Measurements from ENCODE around the gene C8A.

The C8A gene

GRCh38 chr1:56854521-56855099 lies at the start of gene C8A:
TSS of gene C8A (plus strand) at chr1:56854797. CDS start at chr1:56854902, 105 bp downstream.
- Histone ChIP-seq H3K36me3 (ENCODE audit: control insufficient read depth in 2 of 2, insufficient read depth in 2 of 2, low read length in 2 of 2) (no peaks in the 10 kb centered on the region), H3K27me3 (ENCODE audit: control insufficient read depth in 1 of 2, insufficient read depth in 2 of 2, low read length in 2 of 2) (no peaks in the 10 kb centered on the region), H3K4me1 (ENCODE audit: control insufficient read depth, insufficient read depth, low read length) (no peaks in the 10 kb centered on the region), H3K4me3 (ENCODE audit: low read length in 2 of 2) (no peak within 1 kb of the TSS), H3K9ac (ENCODE audit: low read length in 2 of 2) (no peak within 1 kb of the TSS), H3K9me3 (ENCODE audit: control insufficient read depth in 2 of 2, low read length in 2 of 2) (no peaks in the 10 kb centered on the region), H3K27ac (ENCODE audit: low read length) (no peak within 1 kb of the TSS)

- Histone ChIP-seq H3K36me3 (ENCODE audit: control insufficient read depth in 2 of 2, insufficient read depth in 2 of 2, low read length in 2 of 2) (no peaks in the 10 kb centered on the region), H3K4me1 (ENCODE audit: control insufficient read depth, insufficient read depth, low read length) (no peaks in the 10 kb centered on the region), H3K4me3 (ENCODE audit: low read length in 2 of 2) (no peak overlapping the region), H3K9ac (ENCODE audit: low read length in 2 of 2) (no peak overlapping the region), H3K9me3 (ENCODE audit: control insufficient read depth in 2 of 2, low read length in 2 of 2) (no peaks in the 10 kb centered on the region), H3K27ac (ENCODE audit: low read length) (no peak overlapping the region), H3K27me3 (ENCODE audit: control insufficient read depth in 1 of 2, insufficient read depth in 2 of 2, low read length in 2 of 2) (no peaks in the 10 kb centered on the region)
These were observed 47.8 kb upstream of the C8A start for GRCh38 chr1:56806804-56807203.

GRCh38 chr1:56808410-56808809 lies 46.2 kb upstream of the C8A start:
- Histone ChIP-seq H3K27ac (ENCODE audit: low read length) (no peak overlapping the region), H3K9me3 (ENCODE audit: control insufficient read depth in 2 of 2, low read length in 2 of 2) (no peaks in the 10 kb centered on the region), H3K4me1 (ENCODE audit: control insufficient read depth, insufficient read depth, low read length) (no peaks in the 10 kb centered on the region), H3K36me3 (ENCODE audit: control insufficient read depth in 2 of 2, insufficient read depth in 2 of 2, low read length in 2 of 2) (no peaks in the 10 kb centered on the region), H3K9ac (ENCODE audit: low read length in 2 of 2) (no peak overlapping the region), H3K4me3 (ENCODE audit: low read length in 2 of 2) (no peak overlapping the region), H3K27me3 (ENCODE audit: control insufficient read depth in 1 of 2, insufficient read depth in 2 of 2, low read length in 2 of 2) (peaks cover 0 to 2% of the 10 kb centered on the region in 2 donors)

DNA sequence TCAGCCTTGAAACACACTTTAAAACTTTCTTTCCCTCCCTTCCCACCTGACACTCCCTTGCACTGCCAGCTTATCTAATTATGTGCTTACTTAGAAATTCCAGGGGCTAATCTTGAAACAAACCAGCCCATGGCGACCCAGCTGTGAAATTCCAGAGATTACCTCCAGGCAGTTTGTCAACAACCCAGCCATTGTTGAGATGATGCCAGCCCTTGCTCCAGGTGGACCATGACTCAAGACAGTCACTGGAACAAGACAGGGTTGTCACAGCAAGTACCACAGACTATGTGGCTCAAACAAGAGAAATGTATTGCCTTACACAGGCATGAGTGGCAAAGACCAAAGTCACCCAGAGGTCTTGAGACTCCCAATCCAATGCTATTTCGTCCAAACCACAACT lies 43.3 kb upstream of the C8A start:
- H3K4me3 ChIP-seq (ENCODE audit: low read length in 2 of 2) = no peak overlapping the region
- H3K27me3 ChIP-seq (ENCODE audit: control insufficient read depth in 1 of 2, insufficient read depth in 2 of 2, low read length in 2 of 2) = peaks cover 2 to 3% of the 10 kb centered on the region in 2 donors
- peaks cover 0 to 6% of the 10 kb centered on the region in 2 donors for H3K9me3 ChIP-seq (ENCODE audit: control insufficient read depth in 2 of 2, low read length in 2 of 2)
- H3K9ac ChIP-seq (ENCODE audit: low read length in 2 of 2) = no peak overlapping the region
- no peaks in the 10 kb centered on the region for H3K4me1 ChIP-seq (ENCODE audit: control insufficient read depth, insufficient read depth, low read length)
- no peak overlapping the region for H3K27ac ChIP-seq (ENCODE audit: low read length)
- no peaks in the 10 kb centered on the region for H3K36me3 ChIP-seq (ENCODE audit: control insufficient read depth in 2 of 2, insufficient read depth in 2 of 2, low read length in 2 of 2)

DNA sequence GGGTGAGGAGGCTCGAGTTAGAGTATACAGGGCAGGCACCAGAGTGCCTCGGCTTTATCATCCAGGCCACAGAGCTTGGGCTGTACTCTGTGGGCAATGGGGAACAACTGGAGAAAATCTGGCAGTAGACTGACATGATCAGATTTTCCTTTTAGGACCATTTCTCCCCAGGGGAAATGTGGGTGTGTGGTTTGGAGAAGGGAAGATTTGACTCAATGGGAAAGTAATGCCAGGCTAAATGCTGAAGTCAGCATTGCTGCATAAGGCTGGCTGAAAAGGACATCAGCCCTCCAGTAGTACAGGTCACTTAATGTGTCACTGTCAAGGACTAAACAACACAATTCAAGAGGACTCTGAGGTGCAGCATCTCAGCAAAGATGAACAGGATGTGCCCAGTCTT lies 40.4 kb upstream of the C8A start:
- H3K4me3 ChIP-seq (ENCODE audit: low read length in 2 of 2) = no peak overlapping the region
- H3K9me3 ChIP-seq (ENCODE audit: control insufficient read depth in 2 of 2, low read length in 2 of 2) = peaks cover 0 to 6% of the 10 kb centered on the region in 2 donors
- H3K27ac ChIP-seq (ENCODE audit: low read length) = no peak overlapping the region
- H3K27me3 ChIP-seq (ENCODE audit: control insufficient read depth in 1 of 2, insufficient read depth in 2 of 2, low read length in 2 of 2) = peaks cover 2 to 3% of the 10 kb centered on the region in 2 donors
- no peaks in the 10 kb centered on the region for H3K36me3 ChIP-seq (ENCODE audit: control insufficient read depth in 2 of 2, insufficient read depth in 2 of 2, low read length in 2 of 2)
- no peaks in the 10 kb centered on the region for H3K4me1 ChIP-seq (ENCODE audit: control insufficient read depth, insufficient read depth, low read length)
- H3K9ac ChIP-seq (ENCODE audit: low read length in 2 of 2) = no peak overlapping the region

GRCh38 chr1:56816264-56816663 lies 38.3 kb upstream of the C8A start:
- H3K36me3 ChIP-seq (ENCODE audit: control insufficient read depth in 2 of 2, insufficient read depth in 2 of 2, low read length in 2 of 2) = no peaks in the 10 kb centered on the region
- H3K9ac ChIP-seq (ENCODE audit: low read length in 2 of 2) = no peak overlapping the region
- no peak overlapping the region for H3K4me3 ChIP-seq (ENCODE audit: low read length in 2 of 2)
- peaks cover 7% of the 10 kb centered on the region for H3K4me1 ChIP-seq (ENCODE audit: control insufficient read depth, insufficient read depth, low read length)
- peaks cover 0 to 6% of the 10 kb centered on the region in 2 donors for H3K9me3 ChIP-seq (ENCODE audit: control insufficient read depth in 2 of 2, low read length in 2 of 2)
- H3K27me3 ChIP-seq (ENCODE audit: control insufficient read depth in 1 of 2, insufficient read depth in 2 of 2, low read length in 2 of 2) = peaks cover 2 to 5% of the 10 kb centered on the region in 2 donors
- no peak overlapping the region for H3K27ac ChIP-seq (ENCODE audit: low read length)

GRCh38 chr1:56816909-56817308 lies 37.7 kb upstream of the C8A start:
- no peak overlapping the region for H3K4me3 ChIP-seq (ENCODE audit: low read length in 2 of 2)
- peaks cover 0 to 6% of the 10 kb centered on the region in 2 donors for H3K9me3 ChIP-seq (ENCODE audit: control insufficient read depth in 2 of 2, low read length in 2 of 2)
- no peak overlapping the region for H3K9ac ChIP-seq (ENCODE audit: low read length in 2 of 2)
- no peak overlapping the region for H3K27ac ChIP-seq (ENCODE audit: low read length)
- peaks cover 2 to 5% of the 10 kb centered on the region in 2 donors for H3K27me3 ChIP-seq (ENCODE audit: control insufficient read depth in 1 of 2, insufficient read depth in 2 of 2, low read length in 2 of 2)
- peaks cover 8% of the 10 kb centered on the region for H3K4me1 ChIP-seq (ENCODE audit: control insufficient read depth, insufficient read depth, low read length)
- H3K36me3 ChIP-seq (ENCODE audit: control insufficient read depth in 2 of 2, insufficient read depth in 2 of 2, low read length in 2 of 2) = no peaks in the 10 kb centered on the region

DNA sequence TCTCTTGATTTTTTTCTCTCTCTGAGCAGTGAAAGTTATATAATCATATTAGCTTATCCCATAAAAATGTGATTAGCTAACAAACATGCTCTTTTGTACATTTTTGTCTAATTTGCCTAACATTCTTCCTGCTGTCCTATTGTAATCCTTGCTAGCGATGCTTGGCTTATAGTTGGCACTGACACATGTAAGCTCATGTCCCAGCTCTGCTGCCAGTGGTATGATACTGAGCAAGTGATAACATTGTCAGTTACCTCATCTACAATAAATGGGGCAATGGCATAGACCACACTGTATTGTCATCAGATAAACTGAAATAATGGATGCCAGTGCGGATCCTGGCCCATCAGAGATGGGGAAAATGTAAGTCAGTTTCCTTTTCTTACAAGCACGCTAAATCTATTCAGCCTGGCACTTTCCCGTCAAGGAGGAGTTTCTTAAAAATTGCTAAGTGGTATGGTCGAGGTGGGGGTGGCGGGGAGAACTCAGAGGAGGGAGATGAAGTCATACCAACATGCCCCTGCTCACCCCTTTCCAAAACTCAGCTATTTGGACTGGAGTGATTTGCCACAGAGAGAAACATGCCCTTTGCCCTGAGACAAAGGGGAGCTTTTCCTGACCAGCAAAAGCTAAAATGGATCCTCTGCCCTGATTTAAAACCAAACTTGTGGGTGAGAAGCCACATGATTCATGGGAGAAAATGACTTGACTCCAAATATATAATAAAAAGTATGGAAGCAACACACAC lies 36.7 kb upstream of the C8A start:
- Histone ChIP-seq H3K9ac (ENCODE audit: low read length in 2 of 2) (no peak overlapping the region), H3K9me3 (ENCODE audit: control insufficient read depth in 2 of 2, low read length in 2 of 2) (peaks cover 0 to 6% of the 10 kb centered on the region in 2 donors), H3K4me1 (ENCODE audit: control insufficient read depth, insufficient read depth, low read length) (peaks cover 8% of the 10 kb centered on the region), H3K36me3 (ENCODE audit: control insufficient read depth in 2 of 2, insufficient read depth in 2 of 2, low read length in 2 of 2) (no peaks in the 10 kb centered on the region), H3K27me3 (ENCODE audit: control insufficient read depth in 1 of 2, insufficient read depth in 2 of 2, low read length in 2 of 2) (peaks cover 0 to 5% of the 10 kb centered on the region in 2 donors), H3K4me3 (ENCODE audit: low read length in 2 of 2) (no peak overlapping the region), H3K27ac (ENCODE audit: low read length) (no peak overlapping the region)

DNA sequence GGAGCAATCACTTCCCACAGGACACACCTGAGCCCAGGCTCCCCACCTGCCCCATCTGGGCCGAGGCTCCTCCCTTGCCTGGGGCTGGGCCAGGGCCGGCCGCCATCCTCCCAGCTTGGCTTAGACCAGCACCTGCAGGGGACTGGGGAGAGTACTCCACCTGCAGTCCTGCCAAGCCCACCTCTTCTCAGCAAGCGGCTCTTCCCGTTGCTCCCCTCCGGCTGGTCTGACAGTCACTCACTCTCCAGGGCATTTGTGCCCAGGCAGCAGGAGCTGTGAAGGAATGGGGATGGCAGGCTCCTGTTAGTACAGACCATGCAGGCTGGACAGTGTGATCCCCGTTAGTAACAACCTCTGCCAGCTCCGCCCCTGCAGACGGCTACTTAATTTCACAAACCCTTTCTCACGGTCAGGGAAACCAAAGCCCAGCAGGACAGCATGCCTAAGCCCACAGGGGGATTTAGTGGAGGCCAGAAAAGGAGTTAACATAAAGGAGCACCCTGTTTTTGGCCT lies 35.2 kb upstream of the C8A start, which contains the start of gene FYB2:
TSS of gene FYB2 (minus strand) at position 18 of the 513 bp plus-strand sequence. CDS start 114 bp downstream, outside the sequence.
- Histone ChIP-seq H3K36me3 (ENCODE audit: control insufficient read depth in 2 of 2, insufficient read depth in 2 of 2, low read length in 2 of 2) (no peaks in the 10 kb centered on the region), H3K27me3 (ENCODE audit: control insufficient read depth in 1 of 2, insufficient read depth in 2 of 2, low read length in 2 of 2) (peaks cover 0 to 2% of the 10 kb centered on the region in 2 donors), H3K4me3 (ENCODE audit: low read length in 2 of 2) (no peak within 1 kb of the TSS), H3K9me3 (ENCODE audit: control insufficient read depth in 2 of 2, low read length in 2 of 2) (peaks cover 0 to 2% of the 10 kb centered on the region in 2 donors), H3K27ac (ENCODE audit: low read length) (no peak within 1 kb of the TSS), H3K9ac (ENCODE audit: low read length in 2 of 2) (no peak within 1 kb of the TSS), H3K4me1 (ENCODE audit: control insufficient read depth, insufficient read depth, low read length) (peaks cover 8% of the 10 kb centered on the region)

DNA sequence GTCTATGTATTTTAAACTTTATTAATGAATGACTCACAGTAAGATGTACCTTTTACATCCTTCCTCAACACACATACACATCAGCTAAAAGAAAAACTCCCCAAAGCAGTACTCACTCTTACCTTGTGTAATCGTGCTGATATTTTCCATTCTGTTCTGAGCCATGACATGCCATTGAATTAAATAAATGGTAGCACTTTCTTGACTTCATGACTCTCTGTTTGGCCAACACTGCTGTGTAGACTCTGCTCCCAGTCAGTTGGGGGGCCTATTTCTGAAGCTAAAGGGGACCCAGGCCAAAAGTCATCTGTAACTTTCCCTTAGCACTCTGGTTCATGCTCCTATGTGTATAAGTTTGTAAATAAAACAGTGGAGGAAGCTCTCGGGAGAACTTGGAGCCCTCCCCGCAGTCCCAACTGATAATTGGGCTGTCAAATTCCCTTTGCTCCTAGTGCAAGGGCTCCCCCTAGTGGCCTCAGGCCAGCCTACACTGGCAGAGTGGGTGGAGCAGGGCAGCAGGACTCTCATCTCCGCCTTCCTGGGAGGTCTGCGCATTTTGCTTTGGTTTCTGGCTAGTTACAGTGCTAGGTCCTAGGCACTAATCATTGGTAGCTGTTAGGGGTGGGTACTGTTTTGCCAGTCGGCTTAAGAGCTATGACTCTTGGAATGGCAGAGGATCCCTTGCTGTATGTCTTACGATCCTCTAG lies 33.7 kb upstream of the C8A start:
- Histone ChIP-seq H3K27me3 (ENCODE audit: control insufficient read depth in 1 of 2, insufficient read depth in 2 of 2, low read length in 2 of 2) (peaks cover 0 to 2% of the 10 kb centered on the region in 2 donors), H3K27ac (ENCODE audit: low read length) (no peak overlapping the region), H3K36me3 (ENCODE audit: control insufficient read depth in 2 of 2, insufficient read depth in 2 of 2, low read length in 2 of 2) (no peaks in the 10 kb centered on the region), H3K9me3 (ENCODE audit: control insufficient read depth in 2 of 2, low read length in 2 of 2) (no peaks in the 10 kb centered on the region), H3K9ac (ENCODE audit: low read length in 2 of 2) (no peak overlapping the region), H3K4me1 (ENCODE audit: control insufficient read depth, insufficient read depth, low read length) (peaks cover 8% of the 10 kb centered on the region), H3K4me3 (ENCODE audit: low read length in 2 of 2) (no peak overlapping the region)
